H9 (cell line): ENCODE measurements around the gene SLIT1. TPM values are rescaled to one million over a fixed set of nuclear protein-coding genes. Genes with fewer than 3 reads are reported as not detected.

Experiments
- DNase-seq: peaks from one replicate; pipeline ENCODE4 v3.0.0-alpha.2; 2017
- H2AFZ ChIP-seq: one replicate; pipeline ENCODE4 v1.6.1; 2013; ENCODE audit warnings: mild to moderate bottlenecking, low read length, control low read depth, moderate library complexity
- H2AK5ac ChIP-seq: 2 replicates; pipeline ENCODE4 v1.6.1; 2013; ENCODE audit warnings: low read length, control low read depth, mixed read lengths; ENCODE audit not compliant: insufficient read length
- H2BK120ac ChIP-seq: one replicate; pipeline ENCODE4 v1.6.1; 2013; ENCODE audit warnings: low read depth, mild to moderate bottlenecking, low read length, control low read depth, inconsistent platforms; ENCODE audit not compliant: poor library complexity, severe bottlenecking
- H2BK12ac ChIP-seq: 2 replicates; pipeline ENCODE4 v1.6.1; 2013; ENCODE audit warnings: low read length, control low read depth, mixed read lengths, low read depth; ENCODE audit not compliant: insufficient read length
- H2BK15ac ChIP-seq: 2 replicates; pipeline ENCODE4 v1.6.1; 2013; ENCODE audit warnings: low read depth, low read length, control low read depth
- H2BK20ac ChIP-seq: one replicate; pipeline ENCODE4 v1.6.1; 2013; ENCODE audit warnings: low read depth, mild to moderate bottlenecking, low read length, control low read depth, inconsistent platforms; ENCODE audit not compliant: poor library complexity, severe bottlenecking
- H2BK5ac ChIP-seq: 2 replicates; pipeline ENCODE4 v1.6.1; 2013; ENCODE audit warnings: low read length, control low read depth, mixed read lengths; ENCODE audit not compliant: insufficient read length
- H3K14ac ChIP-seq: 2 replicates; pipeline ENCODE4 v1.6.1; 2013; ENCODE audit warnings: low read length, control low read depth; ENCODE audit not compliant: insufficient read depth
- H3K18ac ChIP-seq: 2 replicates; pipeline ENCODE4 v1.6.1; 2013; ENCODE audit warnings: low read depth, mild to moderate bottlenecking, mixed read lengths, low read length, control low read depth; ENCODE audit not compliant: insufficient read length
- H3K23ac ChIP-seq: 2 replicates; pipeline ENCODE4 v1.6.1; 2013; ENCODE audit warnings: low read length, control low read depth, mixed read lengths, low read depth; ENCODE audit not compliant: insufficient read length
- H3K23me2 ChIP-seq: 2 replicates; pipeline ENCODE4 v1.6.1; 2013; ENCODE audit warnings: low read depth, mild to moderate bottlenecking, mixed read lengths, low read length, control low read depth; ENCODE audit not compliant: insufficient read length, poor library complexity, severe bottlenecking
- H3K27ac ChIP-seq: 2 replicates; pipeline ENCODE4 v1.5.1; 2013; ENCODE audit warnings: low read length, control low read depth, mixed read lengths, low read depth; ENCODE audit not compliant: insufficient read length
- H3K27me3 ChIP-seq: 2 replicates; pipeline ENCODE4 v1.6.1; 2013; ENCODE audit warnings: low read length, control low read depth, inconsistent platforms; ENCODE audit not compliant: insufficient read depth
- H3K4ac ChIP-seq: 2 replicates; pipeline ENCODE4 v1.6.1; 2013; ENCODE audit warnings: low read depth, mild to moderate bottlenecking, control low read depth, inconsistent platforms, low read length, moderate library complexity
- H3K4me1 ChIP-seq: 2 replicates; pipeline ENCODE4 v1.6.1; 2013; ENCODE audit warnings: low read length, control low read depth, inconsistent platforms; ENCODE audit not compliant: insufficient read depth
- H3K4me2 ChIP-seq: 2 replicates; pipeline ENCODE4 v1.6.1; 2013; ENCODE audit warnings: low read length, control low read depth, mixed read lengths; ENCODE audit not compliant: insufficient read length, insufficient read depth
- H3K56ac ChIP-seq: 2 replicates; pipeline ENCODE4 v1.6.1; 2013; ENCODE audit warnings: low read depth, mild to moderate bottlenecking, mixed read lengths, low read length, control low read depth; ENCODE audit not compliant: insufficient read length
- H3K79me1 ChIP-seq: 2 replicates; pipeline ENCODE4 v1.6.1; 2013; ENCODE audit warnings: low read depth, mild to moderate bottlenecking, moderate library complexity, low read length, control low read depth, inconsistent platforms; ENCODE audit not compliant: insufficient read depth, poor library complexity, severe bottlenecking
- H3K79me2 ChIP-seq: 2 replicates; pipeline ENCODE4 v1.6.1; 2013; ENCODE audit warnings: low read length, control low read depth, inconsistent platforms; ENCODE audit not compliant: insufficient read depth
- H3K9ac ChIP-seq: 2 replicates; pipeline ENCODE4 v1.6.1; 2013; ENCODE audit warnings: low read length, control low read depth, mixed read lengths; ENCODE audit not compliant: insufficient read length; ENCODE audit errors: extremely low read depth
- H3K9me3 ChIP-seq: one replicate; pipeline ENCODE4 v1.6.1; 2013; ENCODE audit warnings: low read depth, low read length, inconsistent platforms; ENCODE audit not compliant: control insufficient read depth
- H3T11ph ChIP-seq: one replicate; pipeline ENCODE4 v1.6.1; 2013; ENCODE audit warnings: mild to moderate bottlenecking, low read length, control low read depth, inconsistent platforms
- H4K20me1 ChIP-seq: one replicate; pipeline ENCODE4 v1.6.1; 2013; ENCODE audit not compliant: control insufficient read depth, insufficient read length, insufficient read depth
- H4K5ac ChIP-seq: 2 replicates; pipeline ENCODE4 v1.6.1; 2013; ENCODE audit warnings: low read depth, mild to moderate bottlenecking, mixed read lengths, low read length, control low read depth; ENCODE audit not compliant: insufficient read length
- H4K8ac ChIP-seq: replicated peaks from 2 replicates; pipeline ENCODE4 v1.6.1; 2013; ENCODE audit warnings: low read length, control low read depth, mixed read lengths, low read depth; ENCODE audit not compliant: insufficient read length
- H4K91ac ChIP-seq: 2 replicates; pipeline ENCODE4 v1.6.1; 2013; ENCODE audit warnings: low read depth, mild to moderate bottlenecking, moderate library complexity, mixed read lengths, low read length, control low read depth; ENCODE audit not compliant: insufficient read length
- H3K27ac Mint-ChIP-seq, 3 experiments: 2 replicates in 2 of 3; 3 replicates in 1 of 3; pipeline ENCODE4 v1.8.0; 2020 to 2021; ENCODE audit warnings: mixed read lengths in 3 of 3, mild to moderate bottlenecking in 1 of 3, moderate library complexity in 1 of 3
- H3K27me3 Mint-ChIP-seq: 2 replicates; pipeline ENCODE4 v1.8.0; 2021; ENCODE audit warnings: low read depth, mild to moderate bottlenecking, moderate library complexity, mixed read lengths
- H3K36me3 Mint-ChIP-seq, 3 experiments: 2 replicates in 2 of 3; 3 replicates in 1 of 3; pipeline ENCODE4 v1.8.0; 2020 to 2021; ENCODE audit warnings: low read depth in 3 of 3, mixed read lengths in 3 of 3; ENCODE audit not compliant: insufficient read depth in 1 of 3
- H3K4me1 Mint-ChIP-seq, 2 experiments: 2 replicates each; pipeline ENCODE4 v1.8.0; 2020; ENCODE audit warnings: mixed read lengths in 2 of 2
- H3K4me3 Mint-ChIP-seq, 2 experiments: 2 replicates in 1 of 2; 3 replicates in 1 of 2; pipeline ENCODE4 v1.8.0; 2020 to 2021; ENCODE audit warnings: mild to moderate bottlenecking in 2 of 2, mixed read lengths in 2 of 2, moderate library complexity in 1 of 2
- H3K9me3 Mint-ChIP-seq, 2 experiments: 2 replicates in 1 of 2; 3 replicates in 1 of 2; pipeline ENCODE4 v1.8.0; 2020; ENCODE audit warnings: mild to moderate bottlenecking in 2 of 2, mixed read lengths in 2 of 2, moderate library complexity in 1 of 2
- CTCF ChIP-seq: fragments of 200-600 bp; sonication (generic); conservative IDR thresholded peaks from 3 replicates; pipeline ENCODE4 v1.8.0; 2021; ENCODE audit warnings: antibody characterized with exemption, mild to moderate bottlenecking
- WGBS: extraction: QIAGEN DNeasy Blood & Tissue Kit; methylation state at CpG from one replicate; pipeline ENCODE4 v1.1.7; 2013; ENCODE audit warnings: missing lambda C conversion rate, low lambda C conversion rate, mixed read lengths; ENCODE audit not compliant: insufficient read length; ENCODE audit errors: extremely low coverage; 5-methylcytosine and 5-hydroxymethylcytosine counted together
- total RNA-seq: library from RNA; stranded (reverse); gene quantifications from 2 replicates; pipeline ENCODE4 v1.2.1, GENCODE V29; 2021

Gene SLIT1
- total RNA-seq, 1 experiment from 2014 or later: 0.57 TPM

- H3K79me1 ChIP-seq: no peaks in the 10 kb centered on the region
- H2BK5ac ChIP-seq: no peak overlapping the region
- Mint-ChIP-seq H3K4me3 (no peak overlapping the region), H3K4me1 (peaks cover 6 to 7% of the 10 kb centered on the region in 2 experiments), H3K27ac (no peak overlapping the region; a peak in 1 of 7 replicates), H3K36me3 (peaks cover 2 to 16% (median 12%) of the 10 kb centered on the region in 3 experiments), H3K27me3 (no peaks in the 10 kb centered on the region), H3K9me3 (peaks cover 14 to 15% of the 10 kb centered on the region in 2 experiments)
- H3K27me3 ChIP-seq: no peaks in the 10 kb centered on the region
- no peak overlapping the region for H3K23ac ChIP-seq
- no peaks in the 10 kb centered on the region for H4K20me1 ChIP-seq
- no peak overlapping the region for H4K91ac ChIP-seq
- H4K8ac ChIP-seq: no peak overlapping the region
- H3K23me2 ChIP-seq: no peaks in the 10 kb centered on the region
- no peak for DNase-seq
- H3K14ac ChIP-seq: no peak overlapping the region
- H2BK12ac ChIP-seq: no peak overlapping the region
- H3K9me3 ChIP-seq: no peaks in the 10 kb centered on the region
- no peaks in the 10 kb centered on the region for H3K4me1 ChIP-seq
- H3K9ac ChIP-seq: no peak overlapping the region
- H4K5ac ChIP-seq: no peak overlapping the region
- no peak for TF ChIP-seq CTCF
- no peak overlapping the region for H2BK15ac ChIP-seq
- no peak overlapping the region for H3K4me2 ChIP-seq
- H3K79me2 ChIP-seq: no peaks in the 10 kb centered on the region
- H3T11ph ChIP-seq: no peak overlapping the region
- H2AK5ac ChIP-seq: no peak overlapping the region
- no peak overlapping the region for H3K4ac ChIP-seq
- H3K18ac ChIP-seq: no peak overlapping the region
- H2AFZ ChIP-seq: no peak overlapping the region
- 100% methylated on average over 1 of the region's 5 CpGs for WGBS
- H2BK120ac ChIP-seq: no peak overlapping the region
- no peak overlapping the region for H3K56ac ChIP-seq
- no peak overlapping the region for H2BK20ac ChIP-seq
- no peak overlapping the region for H3K27ac ChIP-seq
Measured at GRCh38 chr10:97005349-97005748, 180.4 kb downstream of the SLIT1 start.
